Activated naive CD4-positive, alpha-beta T cell treated with anti-CD3 and anti-CD28 coated beads, Interleukin-2, amount 50 U/mL, for 16 hours (primary cell): ENCODE data around the gene MUC3A.
"Not testable (repeated sequence)": the region's sequence is repeated elsewhere in the genome, so short reads cannot be mapped to it uniquely, and the experiment has no call there.

Experiments used
- DNase-seq: peaks from one replicate; pipeline ENCODE4 v3.0.0-alpha.2; 2020

Gene MUC3A, protein sequence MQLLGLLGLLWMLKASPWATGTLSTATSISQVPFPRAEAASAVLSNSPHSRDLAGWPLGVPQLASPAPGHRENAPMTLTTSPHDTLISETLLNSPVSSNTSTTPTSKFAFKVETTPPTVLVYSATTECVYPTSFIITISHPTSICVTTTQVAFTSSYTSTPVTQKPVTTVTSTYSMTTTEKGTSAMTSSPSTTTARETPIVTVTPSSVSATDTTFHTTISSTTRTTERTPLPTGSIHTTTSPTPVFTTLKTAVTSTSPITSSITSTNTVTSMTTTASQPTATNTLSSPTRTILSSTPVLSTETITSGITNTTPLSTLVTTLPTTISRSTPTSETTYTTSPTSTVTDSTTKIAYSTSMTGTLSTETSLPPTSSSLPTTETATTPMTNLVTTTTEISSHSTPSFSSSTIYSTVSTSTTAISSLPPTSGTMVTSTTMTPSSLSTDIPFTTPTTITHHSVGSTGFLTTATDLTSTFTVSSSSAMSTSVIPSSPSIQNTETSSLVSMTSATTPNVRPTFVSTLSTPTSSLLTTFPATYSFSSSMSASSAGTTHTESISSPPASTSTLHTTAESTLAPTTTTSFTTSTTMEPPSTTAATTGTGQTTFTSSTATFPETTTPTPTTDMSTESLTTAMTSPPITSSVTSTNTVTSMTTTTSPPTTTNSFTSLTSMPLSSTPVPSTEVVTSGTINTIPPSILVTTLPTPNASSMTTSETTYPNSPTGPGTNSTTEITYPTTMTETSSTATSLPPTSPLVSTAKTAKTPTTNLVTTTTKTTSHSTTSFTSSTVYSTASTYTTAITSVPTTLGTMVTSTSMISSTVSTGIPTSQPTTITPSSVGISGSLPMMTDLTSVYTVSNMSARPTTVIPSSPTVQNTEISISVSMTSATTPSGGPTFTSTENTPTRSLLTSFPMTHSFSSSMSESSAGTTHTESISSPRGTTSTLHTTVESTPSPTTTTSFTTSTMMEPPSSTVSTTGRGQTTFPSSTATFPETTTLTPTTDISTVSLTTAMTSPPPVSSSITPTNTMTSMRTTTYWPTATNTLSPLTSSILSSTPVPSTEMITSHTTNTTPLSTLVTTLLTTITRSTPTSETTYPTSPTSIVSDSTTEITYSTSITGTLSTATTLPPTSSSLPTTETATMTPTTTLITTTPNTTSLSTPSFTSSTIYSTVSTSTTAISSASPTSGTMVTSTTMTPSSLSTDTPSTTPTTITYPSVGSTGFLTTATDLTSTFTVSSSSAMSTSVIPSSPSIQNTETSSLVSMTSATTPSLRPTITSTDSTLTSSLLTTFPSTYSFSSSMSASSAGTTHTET (N-terminal part only)

GRCh38 chr7:100949227-100949932 lies at the start of gene MUC3A:
Gene MUC3A, plus strand, starts transcription at chr7:100949534. Its CDS starts 91 bp downstream, at chr7:100949625.
- no peak for DNase-seq

- DNase-seq = no peak
Observed at GRCh38 chr7:100900978-100901377, 48.4 kb upstream of the MUC3A start.

- no peak for DNase-seq
Observed at GRCh38 chr7:100901921-100902332, 47.4 kb upstream of the MUC3A start.

DNA sequence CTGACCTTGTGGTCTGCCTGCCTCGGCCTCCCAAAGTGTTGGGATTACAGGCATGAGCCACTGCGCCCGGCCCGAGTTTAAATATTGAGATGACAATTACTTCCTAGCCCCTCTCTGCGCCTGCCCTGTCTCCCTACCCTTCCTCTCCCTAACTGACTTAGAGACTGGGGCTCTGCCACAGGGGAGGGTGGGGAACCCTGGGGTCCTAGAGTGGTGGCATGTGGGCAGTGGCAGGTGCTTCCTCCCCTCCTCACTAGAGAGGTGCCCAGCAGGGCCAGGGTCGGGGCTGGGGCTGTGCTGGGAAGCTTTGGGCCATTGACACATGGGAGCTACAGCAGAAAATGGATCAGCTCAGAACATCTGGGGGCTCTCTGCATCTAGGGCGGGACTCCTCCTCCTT lies 46.7 kb upstream of the MUC3A start:
- DNase-seq = no peak

GRCh38 chr7:100908512-100908911 lies 40.8 kb upstream of the MUC3A start:
- no peak for DNase-seq

GRCh38 chr7:100910443-100910842 lies 38.9 kb upstream of the MUC3A start:
- DNase-seq = not testable (repeated sequence)

GRCh38 chr7:100911484-100911883 lies 37.9 kb upstream of the MUC3A start:
- no peak for DNase-seq

- no peak for DNase-seq
Observed at GRCh38 chr7:100914208-100914878, 35.0 kb upstream of the MUC3A start.

DNA sequence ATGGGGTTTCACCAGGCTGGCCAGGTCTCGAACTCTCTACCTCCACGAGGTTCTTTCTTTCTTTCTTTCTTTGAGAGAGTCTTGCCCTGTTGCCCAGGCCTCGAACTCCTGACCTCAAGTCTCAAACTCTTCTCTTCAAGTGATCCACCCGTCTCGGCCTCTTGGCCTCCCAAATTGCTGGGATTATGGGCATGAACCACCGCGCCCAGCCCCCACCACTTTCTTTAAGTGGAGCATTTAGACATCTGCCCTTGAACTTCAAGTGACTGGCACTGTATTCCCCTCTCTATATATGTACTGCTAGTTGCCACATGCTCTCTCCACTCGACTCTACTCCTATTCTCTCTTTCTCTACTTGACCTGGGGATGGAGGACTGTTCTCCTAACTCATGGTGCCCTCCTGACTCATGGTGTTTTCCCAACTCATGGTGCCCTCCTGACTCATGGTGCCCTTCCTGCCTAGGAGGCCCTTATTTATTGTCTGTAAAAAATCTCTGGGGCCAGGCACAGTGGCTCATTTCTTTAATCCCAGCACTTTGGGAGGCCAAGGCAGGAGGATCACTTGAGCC lies 34.4 kb upstream of the MUC3A start:
- no peak for DNase-seq

DNA sequence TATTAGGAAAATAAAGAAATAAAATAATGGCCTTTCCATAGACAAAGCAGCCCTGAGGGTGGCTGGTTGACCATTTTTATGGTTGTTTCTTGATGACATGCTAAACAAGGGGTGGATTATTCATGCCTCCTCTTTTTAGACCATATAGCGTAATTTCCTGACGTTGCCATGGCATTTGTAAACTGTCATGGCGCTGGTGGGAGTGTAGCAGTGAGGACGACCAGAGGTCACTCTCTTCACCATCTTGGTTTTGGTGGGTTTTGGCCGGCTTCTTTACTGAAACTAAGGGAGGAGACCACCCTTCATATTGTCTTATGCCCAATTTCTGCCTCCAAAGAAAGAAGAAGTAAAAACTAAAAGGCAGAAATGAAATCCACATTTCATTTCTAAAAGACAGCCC lies 30.0 kb upstream of the MUC3A start:
- DNase-seq = not testable (repeated sequence)

DNA sequence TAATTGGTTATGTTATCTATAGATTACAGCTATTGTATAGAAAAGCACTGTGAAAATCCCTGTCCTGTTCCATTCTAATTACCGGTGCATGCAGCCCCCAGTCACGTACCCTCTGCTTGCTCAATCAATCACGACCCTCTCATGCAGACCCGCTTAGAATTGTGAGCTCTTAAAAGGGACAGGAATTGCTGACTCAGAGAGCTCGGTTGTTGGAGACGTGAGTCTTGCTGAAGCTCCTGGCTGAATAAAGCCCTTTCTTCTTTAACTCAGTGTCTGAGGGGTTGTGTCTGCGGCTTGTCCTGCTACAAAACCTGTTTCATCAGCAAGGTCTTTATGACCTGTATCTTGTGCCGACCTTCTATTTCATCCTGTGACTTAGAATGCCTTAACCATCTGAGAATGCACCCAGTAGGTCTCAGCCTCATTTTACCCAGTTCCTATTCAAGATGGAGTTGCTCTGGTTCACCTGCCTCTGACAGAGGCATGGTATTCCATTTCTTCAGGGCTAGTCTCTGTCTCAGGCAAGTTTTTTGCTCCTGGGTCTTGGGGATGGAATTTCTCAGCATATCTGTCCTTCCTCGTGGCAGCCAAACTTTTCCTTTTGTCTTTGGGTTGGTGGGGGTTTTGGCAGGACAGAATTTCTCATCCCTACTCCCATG lies 29.4 kb upstream of the MUC3A start:
- DNase-seq = not testable (repeated sequence)

DNA sequence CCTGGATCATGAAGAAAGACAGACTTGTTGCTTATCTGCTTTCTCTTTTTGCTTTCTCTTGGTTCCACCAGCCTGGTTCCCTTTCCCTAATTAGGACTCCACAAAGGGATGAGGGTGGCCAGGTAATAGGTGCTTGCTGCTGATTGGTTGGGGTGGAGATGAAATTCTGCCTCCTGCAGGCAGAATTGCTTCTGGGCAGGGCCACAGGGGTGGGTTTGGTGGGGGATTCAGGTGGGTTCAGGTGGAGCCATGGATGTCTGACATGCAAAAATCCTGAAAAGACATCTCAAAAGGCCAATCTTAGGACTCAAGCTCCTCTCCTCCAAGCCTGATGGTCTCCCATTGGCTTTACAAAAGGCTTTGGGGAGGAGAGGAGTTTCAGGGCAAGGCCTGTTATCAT lies 28.3 kb upstream of the MUC3A start:
- DNase-seq = no peak

DNA sequence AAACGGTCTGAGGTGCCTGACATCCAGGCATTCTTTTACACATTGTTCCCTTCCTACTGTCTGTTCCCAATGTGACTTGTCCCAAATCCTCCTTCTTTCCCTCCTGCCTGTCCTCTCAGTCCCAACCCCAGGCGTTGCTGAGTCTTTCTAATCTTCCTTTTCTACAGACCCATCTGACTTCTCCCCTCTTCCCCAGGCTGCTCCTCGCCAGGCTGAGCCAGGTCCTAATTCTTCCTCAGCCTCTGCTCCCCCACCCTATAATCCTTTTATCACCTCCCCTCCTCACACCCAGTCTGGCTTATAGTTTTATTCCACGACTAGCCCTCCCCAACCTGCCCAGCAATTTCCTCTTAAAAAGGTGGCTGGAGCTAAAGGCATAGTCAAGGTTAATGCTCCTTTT lies 25.7 kb upstream of the MUC3A start:
- not testable (repeated sequence) for DNase-seq

GRCh38 chr7:100929808-100930174 lies 19.5 kb upstream of the MUC3A start:
- no peak for DNase-seq

DNA sequence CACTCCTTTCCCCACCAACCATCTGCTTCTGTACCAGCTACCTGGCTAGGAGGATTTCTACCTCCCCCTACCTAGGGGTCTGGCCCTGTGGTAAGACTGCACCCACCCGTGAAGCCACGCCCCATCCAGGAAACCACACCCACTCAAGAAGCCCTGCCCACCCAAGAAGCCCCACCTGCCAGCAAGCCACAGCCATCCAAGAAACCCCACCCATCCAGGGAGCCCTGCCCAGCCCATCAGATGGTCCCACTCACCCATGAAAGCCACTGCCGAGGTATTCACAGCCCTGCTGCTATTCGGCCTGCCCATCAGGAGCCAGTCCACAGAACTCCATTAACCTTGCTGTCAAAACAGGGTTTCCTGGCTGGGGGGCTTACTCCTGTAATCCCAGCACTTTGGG lies 15.6 kb upstream of the MUC3A start:
- DNase-seq = no peak

DNA sequence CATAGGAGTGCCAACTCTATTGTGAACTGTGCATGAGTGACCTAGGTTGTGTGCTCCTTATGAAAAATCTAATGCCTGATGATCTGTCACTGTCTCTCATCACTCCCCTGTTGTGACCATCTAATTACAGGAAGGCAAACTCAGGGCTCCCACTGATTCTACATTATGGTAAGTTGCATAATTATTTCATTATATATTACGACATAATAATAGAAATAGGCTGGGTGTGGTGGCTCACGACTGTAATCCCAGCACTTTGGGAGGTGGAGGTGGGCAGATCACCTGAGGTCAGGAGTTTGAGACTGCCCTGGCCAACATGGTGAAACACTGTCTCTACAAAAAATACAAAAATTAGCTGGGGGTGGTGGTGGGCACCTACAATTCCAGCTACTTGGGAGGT lies 14.0 kb upstream of the MUC3A start:
- DNase-seq = not testable (repeated sequence)

DNA sequence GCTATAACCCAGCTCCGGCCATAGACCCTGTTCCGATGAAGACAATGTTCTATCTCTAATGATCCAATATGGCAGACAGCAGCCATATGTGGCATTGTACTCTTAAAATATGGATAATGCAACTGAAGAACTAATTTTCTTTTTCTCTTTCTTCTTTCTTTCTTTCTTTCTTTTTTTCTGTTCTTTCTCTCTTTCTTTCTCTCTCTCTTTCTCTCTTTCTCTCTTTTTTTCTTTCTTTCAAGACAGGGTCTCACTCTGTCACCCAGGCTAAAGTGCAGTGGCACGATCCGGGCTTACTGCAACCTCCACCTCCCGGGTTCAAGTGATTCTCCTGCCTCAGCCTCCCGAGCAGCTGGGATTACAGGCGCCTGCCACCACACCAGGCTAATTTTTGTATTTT lies 13.2 kb upstream of the MUC3A start:
- not testable (repeated sequence) for DNase-seq

DNA sequence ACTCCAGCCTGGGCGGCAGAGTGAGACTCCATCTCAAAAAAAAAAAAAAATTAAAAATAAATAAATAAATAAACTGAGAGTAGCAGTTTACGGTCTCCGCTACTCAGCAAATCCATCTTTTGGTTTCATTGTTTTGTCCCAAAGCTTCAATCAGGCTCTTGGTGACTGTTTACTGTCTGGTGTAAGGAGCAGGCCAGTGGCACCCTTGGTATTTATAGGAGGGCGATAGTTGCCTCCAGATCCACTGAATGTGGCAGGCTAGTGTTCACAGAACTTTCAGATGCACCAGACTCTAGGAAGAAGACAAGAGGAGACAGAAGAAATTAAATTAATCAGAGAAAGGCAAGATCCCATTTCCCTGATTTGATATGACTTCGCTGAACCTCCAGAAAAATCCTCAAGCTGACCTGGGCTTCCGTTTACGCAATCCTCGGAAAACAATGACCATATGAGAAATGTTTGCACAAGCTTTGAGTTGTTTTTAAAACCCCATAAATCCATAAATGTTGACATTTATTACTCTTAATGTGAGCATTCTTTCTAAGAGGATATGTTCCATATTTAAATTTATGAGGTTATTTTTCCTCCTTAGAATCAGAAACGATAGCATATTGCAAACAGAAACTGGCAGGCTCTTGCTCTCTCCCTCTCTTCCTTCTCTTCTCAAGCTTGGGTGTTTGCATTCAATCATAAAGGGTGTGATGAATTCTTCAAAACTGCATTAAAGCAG lies 7.1 kb upstream of the MUC3A start:
- DNase-seq = no peak

- DNase-seq = no peak
Observed at GRCh38 chr7:100943693-100944092, 5.6 kb upstream of the MUC3A start.

GRCh38 chr7:100944138-100944537 lies 5.2 kb upstream of the MUC3A start:
- no peak for DNase-seq
